Measurements from ENCODE around the gene LRIG2. TPM values are rescaled to one million over a fixed set of nuclear protein-coding genes. Genes with fewer than 3 reads are reported as not detected.
A peak's percentile ranks its signal among the peaks of the same experiment; 100 is the strongest.
"Not testable (repeated sequence)": the region's sequence is repeated elsewhere in the genome, so short reads cannot be mapped to it uniquely, and the experiment has no call there.

Gene LRIG2
- polyA plus RNA-seq (2013) = 5.2 and 6.0 TPM in 2 replicates

GRCh38 chr1:113072757-113073478, at the start of gene LRIG2:
Gene LRIG2 (plus strand): TSS chr1:113073198. CDS start chr1:113073407, 209 bp downstream.
- H3K4me2 ChIP-seq (ENCODE audit: low read length) = peak within 1 kb of the TSS; percentile 88
- H3K4me1 ChIP-seq (ENCODE audit: control insufficient read depth in 1 of 2, insufficient read depth in 2 of 2, low read length in 2 of 2) = peaks cover 2% of the 10 kb centered on the region in 2 experiments
- peak within 1 kb of the TSS; percentile 63 for H2BK120ac ChIP-seq (ENCODE audit: insufficient read depth, low read length, poor library complexity)
- H3K27me3 ChIP-seq (ENCODE audit: insufficient read depth, low read length) = no peaks in the 10 kb centered on the region
- peak within 1 kb of the TSS; percentile 66 for H2AFZ ChIP-seq (ENCODE audit: insufficient read depth, low read length, poor library complexity)
- H3K9ac ChIP-seq (ENCODE audit: low read length) = peak within 1 kb of the TSS; percentile 85
- H3K36me3 ChIP-seq (ENCODE audit: control insufficient read depth in 1 of 2, insufficient read depth in 2 of 2, low read length in 2 of 2) = peaks cover 0 to 5% of the 10 kb centered on the region in 2 experiments
- H3K18ac ChIP-seq (ENCODE audit: low read length) = peak within 1 kb of the TSS; percentile 19
- H3K9me3 ChIP-seq (ENCODE audit: insufficient read depth, low read depth, low read length) = no peaks in the 10 kb centered on the region
- H4K8ac ChIP-seq (ENCODE audit: low read depth, low read length) = peak within 1 kb of the TSS; percentile 67
- peaks cover 9% of the 10 kb centered on the region for H3K79me2 ChIP-seq (ENCODE audit: control insufficient read depth, insufficient read depth, low read length, poor library complexity)
- H2AK5ac ChIP-seq (ENCODE audit: low read length) = peak within 1 kb of the TSS; percentile 49
- H2BK5ac ChIP-seq (ENCODE audit: low read depth, low read length, poor library complexity) = peak within 1 kb of the TSS; percentile 68
- H2BK12ac ChIP-seq (ENCODE audit: low read length) = no peak within 1 kb of the TSS
- peak; percentile 100 for DNase-seq
- peak within 1 kb of the TSS; percentile 33 for H4K12ac ChIP-seq (ENCODE audit: low read depth, low read length)
- H3K14ac ChIP-seq (ENCODE audit: low read length) = peak within 1 kb of the TSS; percentile 70
- peak within 1 kb of the TSS; percentile 81 for H3K27ac ChIP-seq (ENCODE audit: low read depth, low read length)
- H3K4ac ChIP-seq (ENCODE audit: low read depth, low read length) = peak within 1 kb of the TSS; percentile 77
- no CpG with 5 or more reads among the region's 49 CpGs for WGBS (ENCODE audit: extremely low coverage, insufficient coverage, insufficient read length)
- H3K4me3 ChIP-seq (ENCODE audit: low read depth, low read length) = peak within 1 kb of the TSS; percentile 83
- H3K23ac ChIP-seq (ENCODE audit: low read length) = no peak within 1 kb of the TSS
- peak within 1 kb of the TSS; percentile 80 for H4K91ac ChIP-seq (ENCODE audit: low read depth, low read length)
- H3K79me1 ChIP-seq (ENCODE audit: low read length) = peaks cover 7% of the 10 kb centered on the region

GRCh38 chr1:113023316-113023715, 49.7 kb upstream of the LRIG2 start:
- not testable (repeated sequence) for H3K4me3 ChIP-seq (ENCODE audit: low read depth, low read length); H4K8ac ChIP-seq (ENCODE audit: low read depth, low read length); H3K4me1 ChIP-seq (ENCODE audit: control insufficient read depth in 1 of 2, insufficient read depth in 2 of 2, low read length in 2 of 2); H3K27me3 ChIP-seq (ENCODE audit: insufficient read depth, low read length); H2BK5ac ChIP-seq (ENCODE audit: low read depth, low read length, poor library complexity); H3K18ac ChIP-seq (ENCODE audit: low read length); H3K4me2 ChIP-seq (ENCODE audit: low read length); H3K79me2 ChIP-seq (ENCODE audit: control insufficient read depth, insufficient read depth, low read length, poor library complexity); H4K12ac ChIP-seq (ENCODE audit: low read depth, low read length); H2AFZ ChIP-seq (ENCODE audit: insufficient read depth, low read length, poor library complexity); DNase-seq; H3K9me3 ChIP-seq (ENCODE audit: insufficient read depth, low read depth, low read length); H3K36me3 ChIP-seq (ENCODE audit: control insufficient read depth in 1 of 2, insufficient read depth in 2 of 2, low read length in 2 of 2); H2BK120ac ChIP-seq (ENCODE audit: insufficient read depth, low read length, poor library complexity); H3K27ac ChIP-seq (ENCODE audit: low read depth, low read length); H3K79me1 ChIP-seq (ENCODE audit: low read length); H3K14ac ChIP-seq (ENCODE audit: low read length); H3K9ac ChIP-seq (ENCODE audit: low read length); H2BK12ac ChIP-seq (ENCODE audit: low read length); H3K23ac ChIP-seq (ENCODE audit: low read length); H3K4ac ChIP-seq (ENCODE audit: low read depth, low read length); H2AK5ac ChIP-seq (ENCODE audit: low read length); H4K91ac ChIP-seq (ENCODE audit: low read depth, low read length)
- no CpG with 5 or more reads among the region's 4 CpGs for WGBS (ENCODE audit: extremely low coverage, insufficient coverage, insufficient read length)

GRCh38 chr1:113027007-113027406, 46.0 kb upstream of the LRIG2 start:
- no peak overlapping the region for H3K4me2 ChIP-seq (ENCODE audit: low read length)
- no peaks in the 10 kb centered on the region for H3K36me3 ChIP-seq (ENCODE audit: control insufficient read depth in 1 of 2, insufficient read depth in 2 of 2, low read length in 2 of 2)
- H3K9ac ChIP-seq (ENCODE audit: low read length) = no peak overlapping the region
- no peak overlapping the region for H2BK120ac ChIP-seq (ENCODE audit: insufficient read depth, low read length, poor library complexity)
- H4K12ac ChIP-seq (ENCODE audit: low read depth, low read length) = no peak overlapping the region
- no peak overlapping the region for H4K91ac ChIP-seq (ENCODE audit: low read depth, low read length)
- no peak for DNase-seq
- no peak overlapping the region for H2AFZ ChIP-seq (ENCODE audit: insufficient read depth, low read length, poor library complexity)
- H2BK5ac ChIP-seq (ENCODE audit: low read depth, low read length, poor library complexity) = no peak overlapping the region
- H3K79me2 ChIP-seq (ENCODE audit: control insufficient read depth, insufficient read depth, low read length, poor library complexity) = no peaks in the 10 kb centered on the region
- no peaks in the 10 kb centered on the region for H3K27me3 ChIP-seq (ENCODE audit: insufficient read depth, low read length)
- no peak overlapping the region for H3K4me3 ChIP-seq (ENCODE audit: low read depth, low read length)
- H4K8ac ChIP-seq (ENCODE audit: low read depth, low read length) = no peak overlapping the region
- no peak overlapping the region for H2AK5ac ChIP-seq (ENCODE audit: low read length)
- H3K9me3 ChIP-seq (ENCODE audit: insufficient read depth, low read depth, low read length) = no peaks in the 10 kb centered on the region
- WGBS (ENCODE audit: extremely low coverage, insufficient coverage, insufficient read length) = no CpG with 5 or more reads among the region's 5 CpGs
- no peaks in the 10 kb centered on the region for H3K79me1 ChIP-seq (ENCODE audit: low read length)
- no peak overlapping the region for H3K18ac ChIP-seq (ENCODE audit: low read length)
- no peak overlapping the region for H3K4ac ChIP-seq (ENCODE audit: low read depth, low read length)
- H3K23ac ChIP-seq (ENCODE audit: low read length) = no peak overlapping the region
- H2BK12ac ChIP-seq (ENCODE audit: low read length) = no peak overlapping the region
- peaks cover 2 to 4% of the 10 kb centered on the region in 2 experiments for H3K4me1 ChIP-seq (ENCODE audit: control insufficient read depth in 1 of 2, insufficient read depth in 2 of 2, low read length in 2 of 2)
- no peak overlapping the region for H3K14ac ChIP-seq (ENCODE audit: low read length)
- H3K27ac ChIP-seq (ENCODE audit: low read depth, low read length) = no peak overlapping the region

- Histone ChIP-seq H3K36me3 (ENCODE audit: control insufficient read depth in 1 of 2, insufficient read depth in 2 of 2, low read length in 2 of 2) (no peaks in the 10 kb centered on the region), H4K12ac (ENCODE audit: low read depth, low read length) (no peak overlapping the region), H3K23ac (ENCODE audit: low read length) (no peak overlapping the region), H3K79me2 (ENCODE audit: control insufficient read depth, insufficient read depth, low read length, poor library complexity) (no peaks in the 10 kb centered on the region), H3K14ac (ENCODE audit: low read length) (no peak overlapping the region), H2BK120ac (ENCODE audit: insufficient read depth, low read length, poor library complexity) (no peak overlapping the region), H3K9me3 (ENCODE audit: insufficient read depth, low read depth, low read length) (no peaks in the 10 kb centered on the region), H3K79me1 (ENCODE audit: low read length) (no peaks in the 10 kb centered on the region), H2AK5ac (ENCODE audit: low read length) (no peak overlapping the region), H3K27ac (ENCODE audit: low read depth, low read length) (no peak overlapping the region), H3K9ac (ENCODE audit: low read length) (no peak overlapping the region), H3K4ac (ENCODE audit: low read depth, low read length) (no peak overlapping the region), H3K27me3 (ENCODE audit: insufficient read depth, low read length) (no peaks in the 10 kb centered on the region), H4K8ac (ENCODE audit: low read depth, low read length) (no peak overlapping the region), H3K4me2 (ENCODE audit: low read length) (no peak overlapping the region), H3K4me1 (ENCODE audit: control insufficient read depth in 1 of 2, insufficient read depth in 2 of 2, low read length in 2 of 2) (peaks cover 2 to 4% of the 10 kb centered on the region in 2 experiments), H2BK12ac (ENCODE audit: low read length) (no peak overlapping the region), H2AFZ (ENCODE audit: insufficient read depth, low read length, poor library complexity) (no peak overlapping the region), H2BK5ac (ENCODE audit: low read depth, low read length, poor library complexity) (no peak overlapping the region), H3K4me3 (ENCODE audit: low read depth, low read length) (no peak overlapping the region), H3K18ac (ENCODE audit: low read length) (no peak overlapping the region), H4K91ac (ENCODE audit: low read depth, low read length) (no peak overlapping the region)
- no peak for DNase-seq
These were observed 45.5 kb upstream of the LRIG2 start for GRCh38 chr1:113027449-113027848.

All from trophoblast cell (in vitro differentiated cells and primary cell).